ENCODE results near the gene ETV2. TPM values are rescaled to one million over a fixed set of nuclear protein-coding genes. Genes with fewer than 3 reads are reported as not detected.
"Not testable (repeated sequence)": the region's sequence is repeated elsewhere in the genome, so short reads cannot be mapped to it uniquely, and the experiment has no call there.

Gene ETV2
- polyA plus RNA-seq (2013, experiment 1 of 4): 3.3 TPM
- 2.9 TPM for polyA plus RNA-seq (2013, experiment 2 of 4)
- 1.8 TPM for polyA plus RNA-seq (2013, experiment 3 of 4)
- polyA plus RNA-seq (2013, experiment 4 of 4): 2.9 TPM

GRCh38 chr19:35641515-35642151 lies at the start of gene ETV2:
Gene ETV2 (plus strand): TSS chr19:35641745. CDS start chr19:35642461, 716 bp downstream.
- H3K4me3 ChIP-seq (ENCODE audit: insufficient read depth, low read depth, low read length): no peak within 1 kb of the TSS
- H3K27me3 ChIP-seq (ENCODE audit: control insufficient read depth, insufficient read depth, low read length, poor library complexity, severe bottlenecking): peaks cover 4% of the 10 kb centered on the region
- 31 to 33% methylated on average over 27 to 28 of the region's 28 CpGs for WGBS, 2 experiments
- H3K27ac ChIP-seq (ENCODE audit: insufficient read depth, low read depth, low read length, poor library complexity, severe bottlenecking): no peak within 1 kb of the TSS
- peaks cover 8% of the 10 kb centered on the region for H3K36me3 ChIP-seq (ENCODE audit: control insufficient read depth, insufficient read depth, low read length)
- H3K9me3 ChIP-seq (ENCODE audit: control insufficient read depth, low read length): no peaks in the 10 kb centered on the region
- peaks cover 33% of the 10 kb centered on the region for H3K4me1 ChIP-seq (ENCODE audit: control insufficient read depth, insufficient read depth, low read length)

- H3K4me1 ChIP-seq (ENCODE audit: control insufficient read depth, insufficient read depth, low read length): no peaks in the 10 kb centered on the region
- H3K27ac ChIP-seq (ENCODE audit: insufficient read depth, low read depth, low read length, poor library complexity, severe bottlenecking): no peak overlapping the region
- H3K27me3 ChIP-seq (ENCODE audit: control insufficient read depth, insufficient read depth, low read length, poor library complexity, severe bottlenecking): no peaks in the 10 kb centered on the region
- H3K36me3 ChIP-seq (ENCODE audit: control insufficient read depth, insufficient read depth, low read length): no peaks in the 10 kb centered on the region
- no peaks in the 10 kb centered on the region for H3K9me3 ChIP-seq (ENCODE audit: control insufficient read depth, low read length)
- H3K4me3 ChIP-seq (ENCODE audit: insufficient read depth, low read depth, low read length): no peak overlapping the region
- WGBS, 2 experiments: 38 to 40% methylated on average over 8 of the region's 8 CpGs
These were observed 49.3 kb upstream of the ETV2 start for GRCh38 chr19:35592226-35592625.

- not testable (repeated sequence) for H3K4me3 ChIP-seq (ENCODE audit: insufficient read depth, low read depth, low read length); H3K27ac ChIP-seq (ENCODE audit: insufficient read depth, low read depth, low read length, poor library complexity, severe bottlenecking); H3K36me3 ChIP-seq (ENCODE audit: control insufficient read depth, insufficient read depth, low read length); H3K9me3 ChIP-seq (ENCODE audit: control insufficient read depth, low read length); H3K4me1 ChIP-seq (ENCODE audit: control insufficient read depth, insufficient read depth, low read length); H3K27me3 ChIP-seq (ENCODE audit: control insufficient read depth, insufficient read depth, low read length, poor library complexity, severe bottlenecking)
- 84 to 85% methylated on average over 3 of the region's 3 CpGs for WGBS, 2 experiments
These were observed 46.5 kb upstream of the ETV2 start for GRCh38 chr19:35595026-35595425.

GRCh38 chr19:35595928-35596327 lies 45.6 kb upstream of the ETV2 start:
- WGBS, 2 experiments: 78 to 100% methylated on average over 1 of the region's 1 CpG
- H3K36me3 ChIP-seq (ENCODE audit: control insufficient read depth, insufficient read depth, low read length): no peaks in the 10 kb centered on the region

GRCh38 chr19:35596366-35596999 lies 45.1 kb upstream of the ETV2 start:
- Histone ChIP-seq H3K4me1 (ENCODE audit: control insufficient read depth, insufficient read depth, low read length) (no peaks in the 10 kb centered on the region), H3K4me3 (ENCODE audit: insufficient read depth, low read depth, low read length) (no peak overlapping the region), H3K27ac (ENCODE audit: insufficient read depth, low read depth, low read length, poor library complexity, severe bottlenecking) (no peak overlapping the region), H3K9me3 (ENCODE audit: control insufficient read depth, low read length) (no peaks in the 10 kb centered on the region), H3K36me3 (ENCODE audit: control insufficient read depth, insufficient read depth, low read length) (no peaks in the 10 kb centered on the region), H3K27me3 (ENCODE audit: control insufficient read depth, insufficient read depth, low read length, poor library complexity, severe bottlenecking) (no peaks in the 10 kb centered on the region)
- 88 to 90% methylated on average over 4 of the region's 4 CpGs for WGBS, 2 experiments

More at GRCh38 chr19:35595928-35596327, 45.6 kb upstream of the ETV2 start:
- Histone ChIP-seq H3K27me3 (ENCODE audit: control insufficient read depth, insufficient read depth, low read length, poor library complexity, severe bottlenecking) (no peaks in the 10 kb centered on the region), H3K4me3 (ENCODE audit: insufficient read depth, low read depth, low read length) (no peak overlapping the region), H3K9me3 (ENCODE audit: control insufficient read depth, low read length) (no peaks in the 10 kb centered on the region), H3K4me1 (ENCODE audit: control insufficient read depth, insufficient read depth, low read length) (no peaks in the 10 kb centered on the region), H3K27ac (ENCODE audit: insufficient read depth, low read depth, low read length, poor library complexity, severe bottlenecking) (no peak overlapping the region)

- no peak overlapping the region for H3K4me3 ChIP-seq (ENCODE audit: insufficient read depth, low read depth, low read length)
- H3K9me3 ChIP-seq (ENCODE audit: control insufficient read depth, low read length): no peaks in the 10 kb centered on the region
- no peaks in the 10 kb centered on the region for H3K27me3 ChIP-seq (ENCODE audit: control insufficient read depth, insufficient read depth, low read length, poor library complexity, severe bottlenecking)
- no peaks in the 10 kb centered on the region for H3K4me1 ChIP-seq (ENCODE audit: control insufficient read depth, insufficient read depth, low read length)
- 92 to 98% methylated on average over 3 of the region's 3 CpGs for WGBS, 2 experiments
- no peaks in the 10 kb centered on the region for H3K36me3 ChIP-seq (ENCODE audit: control insufficient read depth, insufficient read depth, low read length)
- H3K27ac ChIP-seq (ENCODE audit: insufficient read depth, low read depth, low read length, poor library complexity, severe bottlenecking): no peak overlapping the region
These were observed 39.6 kb upstream of the ETV2 start for GRCh38 chr19:35601971-35602370.

- H3K36me3 ChIP-seq (ENCODE audit: control insufficient read depth, insufficient read depth, low read length); H3K9me3 ChIP-seq (ENCODE audit: control insufficient read depth, low read length); H3K4me3 ChIP-seq (ENCODE audit: insufficient read depth, low read depth, low read length); H3K27ac ChIP-seq (ENCODE audit: insufficient read depth, low read depth, low read length, poor library complexity, severe bottlenecking); H3K4me1 ChIP-seq (ENCODE audit: control insufficient read depth, insufficient read depth, low read length); H3K27me3 ChIP-seq (ENCODE audit: control insufficient read depth, insufficient read depth, low read length, poor library complexity, severe bottlenecking): not testable (repeated sequence)
- 81 to 83% methylated on average over 4 of the region's 4 CpGs for WGBS, 2 experiments
These were observed 37.1 kb upstream of the ETV2 start for GRCh38 chr19:35604436-35604835.

GRCh38 chr19:35607170-35607569 lies 34.4 kb upstream of the ETV2 start:
- not testable (repeated sequence) for H3K36me3 ChIP-seq (ENCODE audit: control insufficient read depth, insufficient read depth, low read length); H3K27ac ChIP-seq (ENCODE audit: insufficient read depth, low read depth, low read length, poor library complexity, severe bottlenecking); H3K4me1 ChIP-seq (ENCODE audit: control insufficient read depth, insufficient read depth, low read length); H3K27me3 ChIP-seq (ENCODE audit: control insufficient read depth, insufficient read depth, low read length, poor library complexity, severe bottlenecking); H3K4me3 ChIP-seq (ENCODE audit: insufficient read depth, low read depth, low read length); H3K9me3 ChIP-seq (ENCODE audit: control insufficient read depth, low read length)
- 85 to 96% methylated on average over 5 to 7 of the region's 8 CpGs for WGBS, 2 experiments

- Histone ChIP-seq H3K27ac (ENCODE audit: insufficient read depth, low read depth, low read length, poor library complexity, severe bottlenecking) (no peak overlapping the region), H3K4me3 (ENCODE audit: insufficient read depth, low read depth, low read length) (no peak overlapping the region), H3K36me3 (ENCODE audit: control insufficient read depth, insufficient read depth, low read length) (no peaks in the 10 kb centered on the region), H3K27me3 (ENCODE audit: control insufficient read depth, insufficient read depth, low read length, poor library complexity, severe bottlenecking) (peaks cover 5% of the 10 kb centered on the region), H3K9me3 (ENCODE audit: control insufficient read depth, low read length) (no peaks in the 10 kb centered on the region), H3K4me1 (ENCODE audit: control insufficient read depth, insufficient read depth, low read length) (peaks cover 4% of the 10 kb centered on the region)
- 74 to 79% methylated on average over 3 of the region's 3 CpGs for WGBS, 2 experiments
These were observed 33.9 kb upstream of the ETV2 start for GRCh38 chr19:35607661-35608060.

GRCh38 chr19:35608251-35608650 lies 33.3 kb upstream of the ETV2 start:
- peaks cover 5% of the 10 kb centered on the region for H3K27me3 ChIP-seq (ENCODE audit: control insufficient read depth, insufficient read depth, low read length, poor library complexity, severe bottlenecking)
- 83 to 85% methylated on average over 2 of the region's 2 CpGs for WGBS, 2 experiments

More at GRCh38 chr19:35608251-35608650, 33.3 kb upstream of the ETV2 start:
- Histone ChIP-seq H3K4me1 (ENCODE audit: control insufficient read depth, insufficient read depth, low read length) (peaks cover 4% of the 10 kb centered on the region), H3K9me3 (ENCODE audit: control insufficient read depth, low read length) (no peaks in the 10 kb centered on the region), H3K4me3 (ENCODE audit: insufficient read depth, low read depth, low read length) (no peak overlapping the region), H3K36me3 (ENCODE audit: control insufficient read depth, insufficient read depth, low read length) (no peaks in the 10 kb centered on the region), H3K27ac (ENCODE audit: insufficient read depth, low read depth, low read length, poor library complexity, severe bottlenecking) (no peak overlapping the region)
